Eye (tissue), 1 donor: ENCODE data around the gene CACNA1G.

ENCODE experiments used
- DNase-seq: peaks from one replicate; pipeline ENCODE4 v3.0.0-alpha.2; 2015

CACNA1G gene

GRCh38 chr17:50614471-50615051, 54.0 kb downstream of the CACNA1G start:
- DNase-seq, result no peak

- no peak for DNase-seq
Measured at GRCh38 chr17:50615828-50616227, 55.3 kb downstream of the CACNA1G start.

GRCh38 chr17:50618300-50618699, 57.8 kb downstream of the CACNA1G start:
- DNase-seq, result no peak

DNA sequence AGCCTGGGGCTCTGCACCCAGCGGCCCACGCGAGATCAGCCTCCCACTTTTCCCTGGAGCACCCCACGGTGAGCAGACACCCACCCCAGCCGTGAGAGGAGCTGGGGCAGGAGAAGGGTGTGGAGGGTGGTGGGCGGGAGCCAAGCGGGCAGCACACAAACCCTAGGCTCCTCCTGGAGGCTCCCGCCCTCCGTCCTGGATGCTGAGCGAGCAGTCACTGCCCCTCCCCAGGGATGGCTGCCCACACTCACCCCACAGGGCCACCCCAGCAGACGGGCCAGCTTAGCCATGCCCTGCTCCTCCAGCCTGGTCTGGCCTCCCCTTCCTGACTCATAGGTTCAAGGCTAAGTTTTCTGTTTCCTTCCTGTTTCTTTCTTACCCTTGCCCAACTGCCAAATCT, 58.4 kb downstream of the CACNA1G start:
- no peak for DNase-seq

- no peak for DNase-seq
Measured at GRCh38 chr17:50619489-50619888, 59.0 kb downstream of the CACNA1G start.

DNA sequence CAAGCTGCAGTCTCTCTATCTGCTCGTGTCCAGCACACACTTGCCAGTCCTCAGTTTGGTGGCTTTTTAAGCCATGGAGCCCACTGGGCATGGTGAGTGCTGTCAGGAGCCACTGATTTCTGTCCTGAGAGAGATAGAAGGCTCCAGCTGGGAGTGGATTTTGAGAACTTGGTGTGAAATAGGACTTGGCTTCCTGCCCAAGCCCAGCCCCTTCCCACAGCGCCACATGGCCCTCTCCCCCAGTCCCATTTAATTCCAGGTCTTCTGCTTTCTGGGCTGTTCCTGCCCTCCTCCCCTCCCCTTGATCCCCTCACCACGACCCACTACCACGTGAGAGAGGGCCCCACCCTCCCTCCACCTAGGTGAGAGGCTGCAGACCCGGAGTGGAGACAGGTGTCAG, 59.7 kb downstream of the CACNA1G start:
- no peak for DNase-seq

- no peak for DNase-seq
Measured at GRCh38 chr17:50620858-50621257, 60.3 kb downstream of the CACNA1G start.

DNA sequence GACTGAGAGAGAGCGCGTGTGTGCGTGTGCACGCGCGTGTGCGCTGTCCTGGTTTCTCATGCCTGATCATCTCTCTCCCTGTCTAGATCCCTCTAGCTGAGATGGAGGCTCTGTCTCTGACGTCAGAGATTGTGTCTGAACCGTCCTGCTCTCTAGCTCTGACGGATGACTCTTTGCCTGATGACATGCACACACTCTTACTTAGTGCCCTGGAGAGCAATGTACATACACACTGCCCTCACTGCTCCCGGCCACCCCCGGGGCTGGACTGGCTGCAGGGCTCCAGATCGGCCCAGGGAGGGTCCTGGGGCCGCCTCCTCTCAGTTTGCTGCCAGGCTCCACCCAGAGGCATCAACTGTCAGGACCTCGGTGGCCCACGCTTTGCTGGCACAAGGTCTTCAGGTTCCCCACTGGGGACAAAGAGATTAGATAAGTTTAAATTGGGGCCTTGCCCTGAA, 61.1 kb downstream of the CACNA1G start:
- peak; percentile 51 for DNase-seq

DNA sequence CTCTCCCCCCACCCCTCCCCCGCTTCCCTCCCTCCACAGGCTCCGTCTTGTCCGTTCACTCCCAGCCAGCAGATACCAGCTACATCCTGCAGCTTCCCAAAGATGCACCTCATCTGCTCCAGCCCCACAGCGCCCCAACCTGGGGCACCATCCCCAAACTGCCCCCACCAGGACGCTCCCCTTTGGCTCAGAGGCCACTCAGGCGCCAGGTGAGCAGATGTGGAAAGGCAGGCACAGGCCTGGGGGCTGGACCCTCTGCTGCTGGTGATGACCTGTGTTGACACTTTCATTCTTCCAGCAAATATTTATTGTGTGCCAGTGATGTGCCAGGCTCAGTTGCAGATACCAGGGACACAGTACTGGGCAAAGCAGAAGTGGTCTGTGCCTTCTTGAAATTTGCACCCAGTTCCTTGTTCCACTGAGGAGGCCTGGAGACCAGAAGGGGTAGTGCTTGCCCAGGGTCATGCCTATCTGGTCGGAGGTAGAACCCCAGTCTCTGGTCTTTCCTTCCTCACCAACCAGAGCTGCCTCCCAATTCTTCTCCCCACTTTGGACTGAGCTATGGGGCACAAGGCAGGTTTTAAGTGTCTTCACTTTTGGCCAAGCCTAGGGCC, 63.9 kb downstream of the CACNA1G start:
- no peak for DNase-seq

DNA sequence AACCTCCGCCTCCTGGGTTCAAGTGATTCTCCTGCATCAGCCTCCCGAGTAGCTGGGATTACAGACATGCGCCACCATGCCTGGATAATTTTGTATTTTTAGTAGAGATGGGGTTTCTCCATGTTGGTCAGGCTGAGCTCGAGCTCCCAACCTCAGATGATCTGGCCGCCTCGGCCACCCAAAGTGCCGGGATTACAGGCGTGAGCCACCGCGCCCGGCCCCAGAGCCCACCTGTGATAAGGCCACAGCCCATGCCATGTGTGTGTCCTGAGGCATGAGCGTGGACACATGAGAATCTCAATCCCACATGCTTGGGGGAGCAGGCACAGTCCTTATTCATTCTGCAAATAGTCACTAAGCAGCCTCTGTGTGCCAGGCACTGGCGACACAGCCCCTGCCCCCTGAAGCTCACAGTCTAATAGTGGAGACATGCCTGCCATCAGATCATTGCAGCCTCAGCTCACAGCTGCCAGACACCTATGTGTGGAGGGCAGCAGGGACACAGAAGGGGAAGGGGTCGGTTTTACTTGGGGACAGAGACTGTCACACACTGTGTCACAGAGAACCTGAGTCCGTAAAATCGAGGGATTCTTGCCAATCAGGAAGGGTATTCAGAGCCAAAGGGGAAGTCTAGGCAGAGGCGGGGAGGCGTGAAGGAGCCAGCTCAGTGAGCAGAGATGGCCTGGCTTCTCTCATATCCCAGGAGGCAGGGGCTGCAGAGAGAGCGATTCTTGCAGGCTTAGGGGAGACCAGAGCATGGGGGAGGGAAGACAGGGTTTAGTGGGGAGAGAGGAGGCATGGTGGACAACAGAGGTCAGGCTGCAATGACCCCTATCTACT, 64.7 kb downstream of the CACNA1G start:
- DNase-seq, result no peak

DNA sequence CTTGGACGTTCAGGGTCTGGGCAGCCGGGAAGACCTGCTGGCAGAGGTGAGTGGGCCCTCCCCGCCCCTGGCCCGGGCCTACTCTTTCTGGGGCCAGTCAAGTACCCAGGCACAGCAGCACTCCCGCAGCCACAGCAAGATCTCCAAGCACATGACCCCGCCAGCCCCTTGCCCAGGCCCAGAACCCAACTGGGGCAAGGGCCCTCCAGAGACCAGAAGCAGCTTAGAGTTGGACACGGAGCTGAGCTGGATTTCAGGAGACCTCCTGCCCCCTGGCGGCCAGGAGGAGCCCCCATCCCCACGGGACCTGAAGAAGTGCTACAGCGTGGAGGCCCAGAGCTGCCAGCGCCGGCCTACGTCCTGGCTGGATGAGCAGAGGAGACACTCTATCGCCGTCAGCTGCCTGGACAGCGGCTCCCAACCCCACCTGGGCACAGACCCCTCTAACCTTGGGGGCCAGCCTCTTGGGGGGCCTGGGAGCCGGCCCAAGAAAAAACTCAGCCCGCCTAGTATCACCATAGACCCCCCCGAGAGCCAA, 65.6 kb downstream of the CACNA1G start:
- DNase-seq, result peak; percentile 89

- no peak for DNase-seq
Measured at GRCh38 chr17:50627036-50627781, 66.7 kb downstream of the CACNA1G start.

- DNase-seq, result peak; percentile 75
Measured at GRCh38 chr17:50627782-50628601, 67.5 kb downstream of the CACNA1G start.

GRCh38 chr17:50629902-50630301, 69.4 kb downstream of the CACNA1G start:
- no peak for DNase-seq

- DNase-seq, result peak; percentile 53
Measured at GRCh38 chr17:50630524-50631194, 70.1 kb downstream of the CACNA1G start.

DNA sequence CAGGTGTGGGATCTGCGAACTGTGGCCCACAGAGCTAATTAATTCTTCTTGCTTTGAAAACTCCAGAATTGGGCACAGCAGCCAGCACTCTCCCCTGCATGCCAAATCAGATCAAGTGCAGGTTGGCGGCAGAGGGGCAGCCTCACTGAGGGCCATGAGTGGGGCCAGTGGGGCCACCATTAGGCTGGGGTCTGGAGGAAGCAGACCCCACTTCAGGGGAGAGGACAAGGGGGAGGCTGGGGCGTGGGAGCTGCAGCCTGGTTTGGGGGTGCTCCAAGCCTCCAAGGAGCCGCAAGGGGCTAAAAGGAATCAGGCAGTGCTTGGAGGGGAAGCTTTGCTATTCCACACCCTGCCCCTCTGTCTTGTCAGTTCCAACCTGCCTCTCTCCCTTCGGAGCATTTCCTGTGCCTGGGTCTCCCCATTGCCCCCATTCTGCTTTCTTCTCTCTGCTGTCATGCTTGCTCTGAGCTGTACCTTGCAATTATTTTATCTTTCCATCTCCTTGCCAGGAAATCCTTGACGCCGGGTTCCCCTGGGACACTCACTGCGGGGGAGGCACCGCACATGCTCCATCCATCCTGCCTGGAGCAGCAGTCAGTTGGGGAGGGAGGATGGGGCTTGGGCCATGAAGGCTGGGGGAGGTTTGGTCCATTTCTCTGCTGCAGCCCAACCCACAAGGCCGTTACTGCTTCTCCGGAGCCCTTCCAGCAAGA, 70.8 kb downstream of the CACNA1G start:
- DNase-seq, result no peak

DNA sequence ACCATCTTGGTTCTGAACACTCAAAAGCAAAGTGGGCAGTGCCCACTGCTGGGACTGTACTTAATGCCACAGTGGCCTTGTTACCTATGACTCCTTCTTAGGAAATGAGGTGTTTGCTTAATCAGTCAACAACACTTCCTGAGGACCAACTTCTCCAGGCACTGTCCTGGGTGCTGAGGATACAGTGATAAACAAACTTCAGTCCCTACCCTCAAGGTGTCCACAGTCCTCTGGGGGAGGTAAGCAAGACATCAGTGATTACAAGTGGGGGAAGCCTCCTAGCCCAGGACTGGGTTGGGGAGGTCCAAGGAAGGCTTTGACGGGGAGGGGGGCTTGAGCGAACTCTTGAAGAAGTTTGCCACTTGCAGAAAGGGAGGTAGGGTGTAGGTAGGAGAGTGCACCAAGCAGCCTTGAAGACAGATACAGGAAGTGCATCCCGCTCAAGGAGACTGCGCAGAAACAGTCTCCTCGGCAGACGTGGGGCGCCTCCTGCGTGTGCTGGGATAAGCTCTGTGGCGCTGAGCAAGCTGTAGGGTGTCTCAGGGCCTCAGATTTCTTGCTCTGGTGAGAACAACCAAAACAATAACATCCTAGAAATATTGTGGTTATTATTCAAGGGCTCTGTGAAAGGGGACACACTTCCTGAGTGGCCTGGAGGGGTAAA, 71.5 kb downstream of the CACNA1G start:
- no peak for DNase-seq

DNA sequence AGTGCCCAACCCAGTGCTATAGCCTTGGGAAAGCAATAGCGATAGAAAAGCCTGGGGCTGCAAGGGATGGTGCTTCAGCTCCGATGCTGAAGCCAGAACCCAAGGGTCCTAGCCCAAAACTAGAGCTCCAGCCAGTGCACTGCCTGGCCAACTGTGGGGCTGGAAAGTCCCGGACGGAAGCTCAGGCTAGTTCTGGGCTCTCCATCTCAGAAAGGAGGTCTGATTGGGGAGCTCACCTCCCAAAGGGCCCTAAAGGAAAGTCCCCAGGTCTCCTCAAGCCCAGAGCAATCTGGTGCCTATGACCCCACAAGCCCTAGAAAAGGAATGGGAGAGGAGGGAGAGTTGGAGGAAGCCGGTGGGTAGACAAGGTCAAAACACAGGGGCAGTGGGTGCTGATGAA, 72.1 kb downstream of the CACNA1G start:
- DNase-seq, result no peak

DNA sequence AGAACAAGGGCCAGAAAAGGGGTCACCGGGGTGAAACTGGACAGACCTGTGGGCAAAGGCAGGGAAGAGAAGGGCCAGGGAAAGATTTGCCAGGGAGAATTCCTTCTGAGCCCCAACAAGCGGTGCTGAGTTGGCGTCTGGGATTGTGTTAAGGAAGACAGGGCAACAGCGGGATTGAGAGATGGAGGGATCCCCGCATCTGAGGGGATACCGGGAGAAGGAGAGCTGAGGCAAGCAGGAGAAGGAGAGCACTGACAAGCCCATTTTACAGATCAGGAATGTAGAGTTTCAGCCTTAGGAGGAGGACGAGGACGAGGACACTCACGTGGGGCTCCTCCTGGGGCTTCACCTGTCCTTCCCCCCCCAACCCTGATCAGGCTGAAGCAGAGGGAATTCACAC, 73.2 kb downstream of the CACNA1G start:
- DNase-seq, result no peak

GRCh38 chr17:50634224-50634914, 73.9 kb downstream of the CACNA1G start, which contains the start of gene ABCC3:
Gene ABCC3 (plus strand): TSS chr17:50634881. CDS start chr17:50634937, 56 bp downstream.
- DNase-seq, result no peak
